K562 (cell line): ENCODE results near the gene ARHGAP22. TPM values are rescaled to one million over a fixed set of nuclear protein-coding genes. Genes with fewer than 3 reads are reported as not detected.
A peak's percentile ranks its signal among the peaks of the same experiment; 100 is the strongest.

Experiments
- DACH1 ChIP-seq: fragments of 450-650 bp; IDR thresholded peaks from 2 replicates; pipeline ENCODE4 v1.6.1; 2018; ENCODE audit not compliant: partially characterized antibody
- E2F3 ChIP-seq: fragments of 250-450 bp; sonication (Bioruptor Pico); IDR thresholded peaks from 2 replicates; pipeline ENCODE4 v1.4.0; 2020; ENCODE audit warnings: mild to moderate bottlenecking
- ETS2 ChIP-seq: IDR thresholded peaks from 2 replicates; pipeline ENCODE4 v1.6.1; 2016; ENCODE audit warnings: borderline replicate concordance, missing genetic modification characterization, mild to moderate bottlenecking, moderate library complexity, missing compliant biosample characterization; ENCODE audit not compliant: poor library complexity, severe bottlenecking
- EZH2 ChIP-seq: IDR thresholded peaks from 2 replicates; pipeline ENCODE4 v1.6.1; 2012; ENCODE audit warnings: low read depth, mild to moderate bottlenecking, inconsistent platforms, low read length, borderline replicate concordance
- FOXJ3 ChIP-seq: sonication (generic); formaldehyde crosslinking; IDR thresholded peaks from 2 replicates; pipeline ENCODE4 v1.4.0; 2020; ENCODE audit warnings: mild to moderate bottlenecking, missing genetic modification reagents
- FUS ChIP-seq: fragments of 200-400 bp; formaldehyde crosslinking; optimal IDR thresholded peaks from 2 replicates; pipeline ENCODE3; 2017; ENCODE audit warnings: low read depth, low read length
- GATAD2B ChIP-seq: fragments of 450-650 bp; IDR thresholded peaks from 2 replicates; pipeline ENCODE4 v1.6.1; 2017; ENCODE audit warnings: mild to moderate bottlenecking, borderline replicate concordance
- HOXB6 ChIP-seq: fragments of 250-450 bp; sonication (Bioruptor Pico); IDR thresholded peaks from 2 replicates; pipeline ENCODE4 v1.5.1; 2022; ENCODE audit warnings: mild to moderate bottlenecking, borderline replicate concordance
- MAFG ChIP-seq: fragments of 450-650 bp; conservative IDR thresholded peaks from 2 replicates; pipeline ENCODE4 v1.6.1; 2016; ENCODE audit warnings: missing genetic modification characterization, missing compliant biosample characterization
- MTA3 ChIP-seq: fragments of 450-650 bp; formaldehyde crosslinking; IDR thresholded peaks from 2 replicates; pipeline ENCODE4 v1.6.1; 2017; ENCODE audit warnings: mild to moderate bottlenecking, borderline replicate concordance
- NFATC3 ChIP-seq: fragments of 450-650 bp; IDR thresholded peaks from 2 replicates; pipeline ENCODE4 v1.6.1; 2017; ENCODE audit warnings: mild to moderate bottlenecking
- NFYB ChIP-seq: IDR thresholded peaks from 2 replicates; pipeline ENCODE4 v1.6.1; 2011; ENCODE audit warnings: mild to moderate bottlenecking, moderate library complexity; ENCODE audit not compliant: insufficient read length; ENCODE audit errors: extremely low read depth
- NR1H2 ChIP-seq: sonication (generic); formaldehyde crosslinking; IDR thresholded peaks from 2 replicates; pipeline ENCODE4 v1.4.0; 2020; ENCODE audit warnings: mild to moderate bottlenecking, missing genetic modification reagents
- PTBP1 ChIP-seq: fragments of 200-400 bp; formaldehyde crosslinking; IDR thresholded peaks from 2 replicates; pipeline ENCODE4 v1.6.1; 2017; ENCODE audit warnings: low read depth, low read length
- RNF2 ChIP-seq: sonication (generic); IDR thresholded peaks from 2 replicates; pipeline ENCODE4 v1.6.1; 2016
- SPI1 ChIP-seq: IDR thresholded peaks from 2 replicates; pipeline ENCODE4 v1.6.1; 2011; ENCODE audit warnings: low read depth, low read length, control low read depth, borderline replicate concordance
- TAF7 ChIP-seq: fragments of 450-650 bp; IDR thresholded peaks from 2 replicates; pipeline ENCODE4 v1.6.1; 2016; ENCODE audit warnings: missing genetic modification characterization, missing compliant biosample characterization
- ZNF184 ChIP-seq: sonication (generic); formaldehyde crosslinking; IDR thresholded peaks from 2 replicates; pipeline ENCODE4 v1.5.0; 2020; ENCODE audit warnings: missing genetic modification reagents
- ZNF644 ChIP-seq: fragments of 200-800 bp; sonication (Bioruptor generic); IDR thresholded peaks from 2 replicates; pipeline ENCODE4 v1.6.1; 2016; ENCODE audit warnings: low read depth, missing genetic modification characterization, missing compliant biosample characterization
- ZSCAN32 ChIP-seq: fragments of 450-650 bp; formaldehyde crosslinking; IDR thresholded peaks from 2 replicates; pipeline ENCODE4 v1.4.0; 2020; ENCODE audit warnings: mild to moderate bottlenecking, moderate library complexity
- polyA plus RNA-seq, 8 experiments: library from polyadenylated mRNA; depleted of rRNA in 4 of 8; stranded (reverse) in 5 of 8; unstranded in 3 of 8; fragments of >200 nt; fragmentation: Nextera tagmentation in 2 of 8; fragmentation: Illumina TruSeq in 1 of 8; extraction: Ambion mirVana in 2 of 8; extraction: Trizol in 1 of 8; gene quantifications; 2 replicates each; pipeline versions ENCODE4 v1.2.1 to v1.2.3, GENCODE V29; 2011 to 2014; ENCODE audit warnings: inconsistent platforms in 1 of 8, missing spikeins in 1 of 8
- total RNA-seq, 7 experiments: library from RNA; depleted of rRNA in 6 of 7; stranded (reverse); fragments of >200 nt in 6 of 7; fragmentation: Illumina TruSeq in 2 of 7; extraction: Trizol in 2 of 7; gene quantifications; 2 replicates each; pipeline versions ENCODE4 v1.2.1 to v1.2.3, GENCODE V29; 2011 to 2021; ENCODE audit warnings: low replicate concordance in 1 of 7
- TF ChIP-seq, protein P1 (sequence below): IDR thresholded peaks from 2 replicates; pipeline ENCODE4 v1.6.1; 2011; ENCODE audit warnings: borderline replicate concordance, low read depth, mild to moderate bottlenecking, moderate library complexity, low read length; ENCODE audit not compliant: insufficient read depth, poor library complexity, severe bottlenecking
- TF ChIP-seq, protein P2 (sequence below): fragments of 450-650 bp; IDR thresholded peaks from one replicate; pipeline ENCODE4 v1.6.1; 2018; ENCODE audit warnings: mild to moderate bottlenecking, moderate library complexity; ENCODE audit not compliant: partially characterized antibody
- TF ChIP-seq, protein P3 (sequence below): sonication (generic); formaldehyde crosslinking; IDR thresholded peaks from 2 replicates; pipeline ENCODE4 v1.8.0; 2022; ENCODE audit warnings: mild to moderate bottlenecking, low read depth, missing genetic modification reagents
- TF ChIP-seq, protein P4 (sequence below): sonication (generic); formaldehyde crosslinking; IDR thresholded peaks from 2 replicates; pipeline ENCODE4 v1.8.1; 2023; ENCODE audit warnings: mild to moderate bottlenecking, missing genetic modification reagents

The ARHGAP22 gene
- total and polyA plus RNA-seq, 9 of the 15 experiments (the other 6 are each of a cell fraction or from before 2014, with no cell fraction given) = 1.3 to 28.1 (median 12.7) TPM

DNA sequence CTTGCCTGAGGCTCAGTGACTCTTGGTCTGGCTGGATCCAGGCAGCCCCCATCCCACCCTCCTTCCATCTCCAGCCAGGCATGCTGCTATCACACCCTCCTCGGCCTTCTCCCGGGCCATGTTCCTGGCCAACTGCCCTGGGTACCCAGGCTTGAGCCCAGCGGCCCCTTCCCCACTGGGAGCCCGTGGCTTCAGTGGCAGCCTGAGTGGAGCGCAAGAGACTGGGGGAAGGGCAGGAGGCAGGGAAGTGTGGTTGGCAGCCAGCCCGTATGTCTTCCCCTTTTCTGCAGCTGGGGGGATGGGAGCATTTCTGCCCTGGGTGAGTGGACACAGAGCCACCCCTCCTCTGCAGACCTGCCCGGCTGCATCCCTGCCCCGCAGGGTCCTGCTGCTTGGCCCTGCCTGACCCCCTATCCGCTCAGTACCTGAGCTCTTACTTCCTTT, 148.5 kb downstream of the ARHGAP22 start (continued):
- TF ChIP-seq, protein P1, sequence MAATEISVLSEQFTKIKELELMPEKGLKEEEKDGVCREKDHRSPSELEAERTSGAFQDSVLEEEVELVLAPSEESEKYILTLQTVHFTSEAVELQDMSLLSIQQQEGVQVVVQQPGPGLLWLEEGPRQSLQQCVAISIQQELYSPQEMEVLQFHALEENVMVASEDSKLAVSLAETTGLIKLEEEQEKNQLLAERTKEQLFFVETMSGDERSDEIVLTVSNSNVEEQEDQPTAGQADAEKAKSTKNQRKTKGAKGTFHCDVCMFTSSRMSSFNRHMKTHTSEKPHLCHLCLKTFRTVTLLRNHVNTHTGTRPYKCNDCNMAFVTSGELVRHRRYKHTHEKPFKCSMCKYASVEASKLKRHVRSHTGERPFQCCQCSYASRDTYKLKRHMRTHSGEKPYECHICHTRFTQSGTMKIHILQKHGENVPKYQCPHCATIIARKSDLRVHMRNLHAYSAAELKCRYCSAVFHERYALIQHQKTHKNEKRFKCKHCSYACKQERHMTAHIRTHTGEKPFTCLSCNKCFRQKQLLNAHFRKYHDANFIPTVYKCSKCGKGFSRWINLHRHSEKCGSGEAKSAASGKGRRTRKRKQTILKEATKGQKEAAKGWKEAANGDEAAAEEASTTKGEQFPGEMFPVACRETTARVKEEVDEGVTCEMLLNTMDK = no peak
- TF ChIP-seq, protein P2, sequence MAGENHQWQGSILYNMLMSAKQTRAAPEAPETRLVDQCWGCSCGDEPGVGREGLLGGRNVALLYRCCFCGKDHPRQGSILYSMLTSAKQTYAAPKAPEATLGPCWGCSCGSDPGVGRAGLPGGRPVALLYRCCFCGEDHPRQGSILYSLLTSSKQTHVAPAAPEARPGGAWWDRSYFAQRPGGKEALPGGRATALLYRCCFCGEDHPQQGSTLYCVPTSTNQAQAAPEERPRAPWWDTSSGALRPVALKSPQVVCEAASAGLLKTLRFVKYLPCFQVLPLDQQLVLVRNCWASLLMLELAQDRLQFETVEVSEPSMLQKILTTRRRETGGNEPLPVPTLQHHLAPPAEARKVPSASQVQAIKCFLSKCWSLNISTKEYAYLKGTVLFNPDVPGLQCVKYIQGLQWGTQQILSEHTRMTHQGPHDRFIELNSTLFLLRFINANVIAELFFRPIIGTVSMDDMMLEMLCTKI = no peak
- no peak for TF ChIP-seq EZH2
- TF ChIP-seq, protein P3, sequence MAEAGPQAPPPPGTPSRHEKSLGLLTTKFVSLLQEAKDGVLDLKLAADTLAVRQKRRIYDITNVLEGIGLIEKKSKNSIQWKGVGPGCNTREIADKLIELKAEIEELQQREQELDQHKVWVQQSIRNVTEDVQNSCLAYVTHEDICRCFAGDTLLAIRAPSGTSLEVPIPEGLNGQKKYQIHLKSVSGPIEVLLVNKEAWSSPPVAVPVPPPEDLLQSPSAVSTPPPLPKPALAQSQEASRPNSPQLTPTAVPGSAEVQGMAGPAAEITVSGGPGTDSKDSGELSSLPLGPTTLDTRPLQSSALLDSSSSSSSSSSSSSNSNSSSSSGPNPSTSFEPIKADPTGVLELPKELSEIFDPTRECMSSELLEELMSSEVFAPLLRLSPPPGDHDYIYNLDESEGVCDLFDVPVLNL (CRISPR knock-in tag) = no peak
- TF ChIP-seq NFATC3 = no peak
- TF ChIP-seq NR1H2 (CRISPR knock-in tag) = no peak
- peak; percentile 76; the same call in 1 of the 2 replicates for TF ChIP-seq MTA3
- TF ChIP-seq, protein P4, sequence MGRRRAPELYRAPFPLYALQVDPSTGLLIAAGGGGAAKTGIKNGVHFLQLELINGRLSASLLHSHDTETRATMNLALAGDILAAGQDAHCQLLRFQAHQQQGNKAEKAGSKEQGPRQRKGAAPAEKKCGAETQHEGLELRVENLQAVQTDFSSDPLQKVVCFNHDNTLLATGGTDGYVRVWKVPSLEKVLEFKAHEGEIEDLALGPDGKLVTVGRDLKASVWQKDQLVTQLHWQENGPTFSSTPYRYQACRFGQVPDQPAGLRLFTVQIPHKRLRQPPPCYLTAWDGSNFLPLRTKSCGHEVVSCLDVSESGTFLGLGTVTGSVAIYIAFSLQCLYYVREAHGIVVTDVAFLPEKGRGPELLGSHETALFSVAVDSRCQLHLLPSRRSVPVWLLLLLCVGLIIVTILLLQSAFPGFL = no peak
- 0 out of 2 replicates have a peak, but pooled peaks have one; percentile 49 for TF ChIP-seq ZSCAN32
- TF ChIP-seq ZNF644 (tag) = peak; percentile 72; the same call in 1 of the 2 replicates
- TF ChIP-seq ETS2 (tag) = no peak
- no peak for TF ChIP-seq FUS
- TF ChIP-seq ZNF184 (CRISPR knock-in tag) = no peak
- TF ChIP-seq MAFG (tag) = no peak
- TF ChIP-seq E2F3 (CRISPR knock-in tag) = 0 out of 2 replicates have a peak, but pooled peaks have one; percentile 42
- TF ChIP-seq TAF7 = peak; percentile 60; the same call in 1 of the 2 replicates
- no peak for TF ChIP-seq FOXJ3
- no peak for TF ChIP-seq GATAD2B
- TF ChIP-seq SPI1 = peak; percentile 96
- no peak for TF ChIP-seq PTBP1
- TF ChIP-seq HOXB6 (CRISPR knock-in tag) = no peak
- TF ChIP-seq RNF2 = peak; percentile 95; the same call in 1 of the 2 replicates
- no peak for TF ChIP-seq NFYB
- no peak for TF ChIP-seq DACH1
